SJCRH30 (cell line): Measurements from ENCODE around the gene CHST10. TPM values are rescaled to one million over a fixed set of nuclear protein-coding genes. Genes with fewer than 3 reads are reported as not detected.
A peak's percentile ranks its signal among the peaks of the same experiment; 100 is the strongest.
"Not testable (repeated sequence)": the region's sequence is repeated elsewhere in the genome, so short reads cannot be mapped to it uniquely, and the experiment has no call there.

Experiments
- DNase-seq, 2 experiments: peaks; one replicate each; pipeline ENCODE4 v3.0.0-alpha.2; 2015 to 2020
- H3K27ac ChIP-seq: fragments of 250-450 bp; sonication (Bioruptor Pico); 2 replicates; pipeline ENCODE4 v1.5.1; 2020; ENCODE audit warnings: mild to moderate bottlenecking, moderate library complexity
- H3K27me3 ChIP-seq: fragments of 250-450 bp; sonication (Bioruptor Pico); 2 replicates; pipeline ENCODE4 v1.5.1; 2020; ENCODE audit warnings: mild to moderate bottlenecking, moderate library complexity
- H3K36me3 ChIP-seq: fragments of 250-450 bp; sonication (Bioruptor Pico); 2 replicates; pipeline ENCODE4 v1.5.1; 2020; ENCODE audit warnings: mild to moderate bottlenecking, moderate library complexity
- H3K4me1 ChIP-seq: fragments of 250-450 bp; sonication (Bioruptor Pico); 2 replicates; pipeline ENCODE4 v1.5.1; 2020; ENCODE audit warnings: mild to moderate bottlenecking, moderate library complexity
- H3K4me3 ChIP-seq: fragments of 250-450 bp; sonication (Bioruptor Pico); 2 replicates; pipeline ENCODE4 v1.5.1; 2020; ENCODE audit warnings: mild to moderate bottlenecking, moderate library complexity
- H3K9me3 ChIP-seq: fragments of 250-450 bp; sonication (Bioruptor Pico); replicated peaks from 2 replicates; pipeline ENCODE4 v1.5.1; 2020; ENCODE audit warnings: mild to moderate bottlenecking, moderate library complexity
- total RNA-seq: library from RNA; depleted of rRNA; stranded (reverse); fragments of >200 nt; shearing (Covaris generic); gene quantifications from 2 replicates; pipeline ENCODE4 v1.2.3, GENCODE V29; 2014; rRNA removed

Gene CHST10, protein sequence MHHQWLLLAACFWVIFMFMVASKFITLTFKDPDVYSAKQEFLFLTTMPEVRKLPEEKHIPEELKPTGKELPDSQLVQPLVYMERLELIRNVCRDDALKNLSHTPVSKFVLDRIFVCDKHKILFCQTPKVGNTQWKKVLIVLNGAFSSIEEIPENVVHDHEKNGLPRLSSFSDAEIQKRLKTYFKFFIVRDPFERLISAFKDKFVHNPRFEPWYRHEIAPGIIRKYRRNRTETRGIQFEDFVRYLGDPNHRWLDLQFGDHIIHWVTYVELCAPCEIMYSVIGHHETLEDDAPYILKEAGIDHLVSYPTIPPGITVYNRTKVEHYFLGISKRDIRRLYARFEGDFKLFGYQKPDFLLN
- 20.0 and 27.4 TPM in 2 replicates for total RNA-seq

GRCh38 chr2:100416935-100417710 is at the start of gene CHST10:
Gene CHST10, minus strand, starts transcription at chr2:100417668. Its CDS starts 10,993 bp downstream, at chr2:100406675.
- Histone ChIP-seq H3K27me3 (no peaks in the 10 kb centered on the region), H3K4me3 (peak within 1 kb of the TSS; percentile 64), H3K4me1 (peaks cover 5% of the 10 kb centered on the region; the same call in 1 of the 2 replicates), H3K36me3 (no peaks in the 10 kb centered on the region), H3K27ac (no peak within 1 kb of the TSS), H3K9me3 (no peaks in the 10 kb centered on the region)
- peak; percentile 72 to 75 for DNase-seq

GRCh38 chr2:100460904-100461530 is 43.5 kb upstream of the CHST10 start:
- no peaks in the 10 kb centered on the region for H3K36me3 ChIP-seq
- H3K9me3 ChIP-seq: peaks cover 3% of the 10 kb centered on the region; the same call in 1 of the 2 replicates
- no peaks in the 10 kb centered on the region for H3K4me1 ChIP-seq
- DNase-seq: no peak
- H3K27ac ChIP-seq: no peak overlapping the region
- H3K27me3 ChIP-seq: no peaks in the 10 kb centered on the region
- H3K4me3 ChIP-seq: no peak overlapping the region

- H3K27ac ChIP-seq, H3K27me3 ChIP-seq: not testable (repeated sequence)
- DNase-seq: peak in 1 of 2 experiments; percentile 4
Observed at GRCh38 chr2:100456357-100456756, 38.9 kb upstream of the CHST10 start.

DNA sequence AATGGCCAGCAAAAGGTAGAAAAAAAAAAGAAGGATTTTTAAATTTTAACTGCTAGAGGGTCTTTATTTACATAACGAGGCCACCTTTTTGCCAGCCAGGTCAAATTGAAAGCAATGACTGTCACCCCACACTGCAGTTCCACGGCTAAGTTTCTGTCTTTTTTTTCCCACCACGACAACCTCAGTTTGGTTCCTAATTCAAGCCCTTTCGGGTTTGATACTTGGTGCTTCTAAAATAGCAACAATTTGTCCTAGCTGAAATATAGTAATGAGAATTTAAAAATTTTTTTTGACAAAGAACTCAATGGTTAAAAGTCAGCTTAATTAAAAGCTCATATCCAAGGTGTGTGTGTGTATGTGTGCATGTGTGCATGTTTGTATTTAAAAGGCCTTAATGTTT is 36.4 kb upstream of the CHST10 start:
- Histone ChIP-seq H3K27me3 (no peaks in the 10 kb centered on the region), H3K4me3 (no peak overlapping the region), H3K4me1 (no peaks in the 10 kb centered on the region), H3K36me3 (no peaks in the 10 kb centered on the region), H3K27ac (no peak overlapping the region), H3K9me3 (peaks cover 13% of the 10 kb centered on the region)
- DNase-seq: no peak

More at GRCh38 chr2:100456357-100456756, 38.9 kb upstream of the CHST10 start:
- H3K9me3 ChIP-seq: peaks cover 13% of the 10 kb centered on the region
- H3K4me1 ChIP-seq, H3K36me3 ChIP-seq, H3K4me3 ChIP-seq: not testable (repeated sequence)

- peaks cover 10% of the 10 kb centered on the region for H3K9me3 ChIP-seq
- DNase-seq: no peak
- no peak overlapping the region for H3K27ac ChIP-seq
- no peaks in the 10 kb centered on the region for H3K4me1 ChIP-seq
- no peak overlapping the region for H3K4me3 ChIP-seq
- no peaks in the 10 kb centered on the region for H3K36me3 ChIP-seq
- H3K27me3 ChIP-seq: no peaks in the 10 kb centered on the region; the same call in 1 of the 2 replicates
Observed at GRCh38 chr2:100451734-100452133, 34.3 kb upstream of the CHST10 start.

DNA sequence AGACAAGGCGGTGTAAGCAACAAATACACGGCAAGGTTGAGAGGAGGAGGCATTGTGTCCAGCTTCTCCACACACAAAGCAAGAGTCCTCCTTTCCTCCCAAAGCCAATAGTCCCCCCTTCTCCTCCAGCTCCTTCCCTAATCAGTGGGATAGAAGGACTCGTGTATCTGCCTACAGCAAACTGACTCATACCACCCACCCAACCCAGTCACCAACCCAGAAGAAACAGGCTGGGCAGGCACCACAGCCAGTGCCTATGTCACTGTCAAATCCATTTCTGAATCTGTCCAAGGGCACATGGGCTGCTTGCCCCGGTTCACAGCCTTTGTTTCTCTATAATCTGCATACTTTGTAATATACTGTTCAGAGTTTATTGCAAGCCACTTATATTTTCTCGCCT is 33.6 kb upstream of the CHST10 start:
- Histone ChIP-seq H3K27me3 (no peaks in the 10 kb centered on the region; the same call in 1 of the 2 replicates), H3K4me1 (no peaks in the 10 kb centered on the region), H3K36me3 (no peaks in the 10 kb centered on the region), H3K9me3 (peaks cover 10% of the 10 kb centered on the region; the same call in 1 of the 2 replicates), H3K4me3 (no peak overlapping the region), H3K27ac (no peak overlapping the region)
- DNase-seq: no peak

DNA sequence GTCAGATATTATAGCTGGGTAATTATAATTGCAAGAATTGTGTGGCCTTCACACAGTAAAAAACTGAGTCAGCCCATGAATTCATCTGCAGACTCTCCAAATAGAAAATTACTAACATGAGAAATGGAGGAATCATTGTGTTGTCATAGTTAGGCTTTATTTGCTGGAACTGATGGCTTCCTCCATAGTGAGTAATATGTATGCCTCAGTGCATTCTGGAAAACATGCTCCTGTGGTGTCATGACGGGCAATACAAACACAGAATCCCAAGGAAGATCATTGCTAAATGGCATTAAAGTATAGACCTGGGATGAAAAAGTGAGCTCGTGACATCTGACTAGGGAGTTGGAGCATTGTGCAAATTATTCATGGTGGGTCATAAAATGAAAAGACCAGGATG is 29.2 kb upstream of the CHST10 start:
- Histone ChIP-seq H3K4me1 (no peaks in the 10 kb centered on the region), H3K27me3 (no peaks in the 10 kb centered on the region; the same call in 1 of the 2 replicates), H3K4me3 (no peak overlapping the region), H3K9me3 (no peaks in the 10 kb centered on the region), H3K36me3 (no peaks in the 10 kb centered on the region), H3K27ac (no peak overlapping the region)
- no peak for DNase-seq

- Histone ChIP-seq H3K27ac (no peak overlapping the region), H3K4me1 (no peaks in the 10 kb centered on the region), H3K4me3 (no peak overlapping the region), H3K27me3 (no peaks in the 10 kb centered on the region), H3K36me3 (no peaks in the 10 kb centered on the region), H3K9me3 (no peaks in the 10 kb centered on the region)
- no peak for DNase-seq
Observed at GRCh38 chr2:100437751-100438150, 20.3 kb upstream of the CHST10 start.

DNA sequence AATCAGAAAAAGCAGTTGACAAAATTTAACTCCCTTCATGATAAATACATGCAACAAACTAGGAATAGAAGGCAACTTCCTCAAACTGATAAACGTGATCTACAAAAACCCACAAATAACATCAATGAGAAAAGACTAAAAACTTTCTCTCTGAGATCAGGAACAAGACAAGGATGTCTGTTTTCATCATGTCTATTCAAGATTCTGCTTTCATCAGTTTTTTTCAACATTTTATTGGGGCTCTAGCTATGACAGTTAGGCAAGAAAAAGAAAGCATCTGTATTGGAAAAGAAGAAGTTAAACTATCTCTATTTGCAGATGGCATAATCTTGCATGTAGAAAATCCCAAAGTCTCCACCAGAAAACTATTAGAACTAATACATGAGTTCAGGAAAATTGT is 12.3 kb upstream of the CHST10 start:
- Histone ChIP-seq H3K27ac (no peak overlapping the region), H3K36me3 (no peaks in the 10 kb centered on the region), H3K9me3 (no peaks in the 10 kb centered on the region), H3K4me3 (no peak overlapping the region), H3K4me1 (no peaks in the 10 kb centered on the region), H3K27me3 (no peaks in the 10 kb centered on the region)
- no peak for DNase-seq

DNA sequence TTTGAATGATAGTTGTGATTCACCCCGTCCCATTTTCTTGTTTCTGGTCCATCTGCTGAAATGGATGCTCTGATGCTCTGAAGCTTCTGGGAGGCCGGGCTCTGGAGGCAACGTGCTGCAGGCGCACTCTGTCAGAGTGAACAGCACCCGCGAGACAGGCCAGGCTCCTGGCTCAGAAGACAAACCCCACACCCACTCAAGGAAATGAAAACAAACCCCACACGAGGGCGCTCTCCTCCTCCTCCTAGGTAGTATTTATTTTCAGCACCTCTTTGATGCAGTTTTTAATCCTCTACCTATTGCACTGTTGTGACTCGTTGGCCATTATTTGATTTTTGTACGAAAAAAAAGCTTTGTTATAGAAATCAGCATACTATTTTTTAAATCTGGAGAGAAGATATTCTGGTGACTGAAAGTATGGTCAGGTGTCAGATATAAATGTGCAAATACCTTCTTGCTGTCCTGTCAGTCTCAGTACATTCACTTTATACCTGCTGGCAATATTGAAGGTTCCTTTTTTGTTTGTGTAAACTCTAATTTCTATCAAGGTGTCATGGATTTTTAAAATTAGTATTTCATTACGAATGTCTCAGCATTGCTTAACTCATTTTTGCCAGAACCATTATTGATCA is 10.3 kb upstream of the CHST10 start:
- peak; percentile 40 to 64 for DNase-seq
- Histone ChIP-seq H3K9me3 (no peaks in the 10 kb centered on the region), H3K27me3 (no peaks in the 10 kb centered on the region), H3K4me1 (no peaks in the 10 kb centered on the region), H3K36me3 (no peaks in the 10 kb centered on the region), H3K4me3 (no peak overlapping the region), H3K27ac (no peak overlapping the region)

DNA sequence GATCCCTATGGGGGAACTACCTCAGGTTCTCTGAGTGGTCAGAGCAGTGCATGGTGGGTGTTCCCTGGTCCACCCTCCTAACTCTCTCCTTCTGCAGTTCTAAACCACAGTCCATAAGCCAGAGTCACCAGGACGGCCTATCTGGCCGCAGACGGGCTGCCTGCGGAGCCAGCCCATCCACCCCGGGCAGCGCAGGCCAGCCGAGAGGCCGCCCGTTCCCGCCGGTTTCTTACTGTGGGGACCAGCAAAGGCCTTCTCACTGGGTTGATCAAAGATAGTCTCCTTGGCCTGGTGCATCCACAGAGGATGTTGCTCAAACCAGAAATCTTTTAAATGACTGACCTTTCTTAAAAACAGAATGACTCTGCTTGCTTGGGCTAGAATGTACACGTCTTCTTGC is 9.6 kb upstream of the CHST10 start:
- DNase-seq: no peak
- Histone ChIP-seq H3K36me3 (no peaks in the 10 kb centered on the region), H3K4me3 (no peak overlapping the region), H3K4me1 (no peaks in the 10 kb centered on the region), H3K27me3 (no peaks in the 10 kb centered on the region), H3K27ac (no peak overlapping the region), H3K9me3 (no peaks in the 10 kb centered on the region)

DNA sequence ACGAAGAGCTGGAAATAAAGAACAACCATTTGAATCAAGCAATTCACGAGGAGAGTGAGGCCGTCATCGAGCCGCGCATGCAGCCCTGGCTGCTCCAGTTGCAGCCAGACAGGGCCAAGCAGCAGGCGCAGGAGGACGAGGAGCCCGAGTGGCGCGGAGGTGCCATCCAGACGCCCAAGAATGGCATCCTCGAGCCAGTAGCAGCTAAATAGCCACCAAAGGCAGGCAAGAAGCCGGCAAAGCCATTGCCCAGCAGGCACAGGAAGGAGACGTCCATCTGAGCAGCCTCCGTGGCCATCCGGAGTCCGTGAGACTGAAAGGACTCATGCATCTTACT is 8.9 kb upstream of the CHST10 start:
- Histone ChIP-seq H3K27ac (no peak overlapping the region), H3K4me3 (no peak overlapping the region), H3K27me3 (no peaks in the 10 kb centered on the region), H3K36me3 (no peaks in the 10 kb centered on the region), H3K4me1 (no peaks in the 10 kb centered on the region), H3K9me3 (no peaks in the 10 kb centered on the region)
- DNase-seq: no peak

DNA sequence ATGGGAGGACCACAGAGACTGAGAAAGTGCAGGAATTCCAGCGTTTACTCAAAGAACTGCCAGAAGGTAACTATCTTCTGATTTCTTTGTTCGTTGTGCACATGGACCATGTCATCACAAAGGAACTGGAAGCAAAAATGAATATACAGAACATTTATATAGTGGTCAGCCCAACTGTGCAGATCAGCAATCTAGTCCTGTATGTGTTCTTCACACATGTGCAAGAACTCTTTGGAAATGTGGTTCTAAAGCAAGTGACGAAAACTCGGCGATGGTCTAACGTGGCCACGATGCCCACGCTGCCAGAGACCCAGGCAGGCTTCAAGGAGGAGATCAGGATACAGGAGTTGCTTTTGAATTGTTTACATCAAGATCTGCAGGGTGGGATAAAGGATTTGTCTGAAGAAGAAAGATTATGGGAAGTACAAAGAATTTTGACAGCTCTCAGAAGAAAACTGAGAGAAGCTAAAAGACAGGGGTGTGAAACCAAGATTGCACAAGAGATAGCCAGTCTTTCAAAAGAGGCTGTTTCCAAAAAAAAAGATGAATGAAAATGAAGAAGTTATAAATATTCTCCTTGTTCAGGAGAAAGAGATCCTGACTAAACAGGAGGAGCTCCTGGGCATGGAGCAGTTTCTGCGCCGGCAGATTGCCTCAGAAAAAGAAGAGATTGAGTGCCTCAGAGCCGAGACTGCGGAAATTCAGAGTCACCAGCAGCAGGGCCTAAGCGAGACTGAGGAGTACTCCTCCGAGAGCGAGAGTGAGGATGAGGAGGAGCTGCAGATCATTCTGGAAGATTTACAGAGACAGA is 8.3 kb upstream of the CHST10 start:
- no peaks in the 10 kb centered on the region for H3K27me3 ChIP-seq
- no peaks in the 10 kb centered on the region for H3K9me3 ChIP-seq
- no peak overlapping the region for H3K27ac ChIP-seq
- H3K4me3 ChIP-seq: no peak overlapping the region
- H3K4me1 ChIP-seq: no peaks in the 10 kb centered on the region
- DNase-seq: no peak
- H3K36me3 ChIP-seq: no peaks in the 10 kb centered on the region

- Histone ChIP-seq H3K4me3 (no peak overlapping the region), H3K27ac (no peak overlapping the region), H3K4me1 (no peaks in the 10 kb centered on the region), H3K36me3 (no peaks in the 10 kb centered on the region), H3K9me3 (no peaks in the 10 kb centered on the region), H3K27me3 (no peaks in the 10 kb centered on the region)
- no peak for DNase-seq
Observed at GRCh38 chr2:100425107-100425506, 7.6 kb upstream of the CHST10 start.
